Mammary epithelial cell (primary cell): ENCODE data around the gene CACNA1A.

Experiments used
- EZH2 ChIP-seq: IDR thresholded peaks from 2 replicates; pipeline ENCODE4 v1.6.1; 2012; ENCODE audit warnings: low read length, inconsistent platforms, borderline replicate concordance
- TF ChIP-seq, protein P1 (sequence below), 2 donors: IDR thresholded peaks in 1 of 2; conservative IDR thresholded peaks in 1 of 2; 2 replicates each; pipeline ENCODE4 v1.5.1; 2011 to 2012; ENCODE audit warnings: inconsistent platforms in 2 of 2, low read length in 2 of 2, mild to moderate bottlenecking in 2 of 2, control low read depth in 1 of 2, low read depth in 1 of 2; ENCODE audit not compliant: insufficient read depth in 1 of 2; ENCODE audit errors: extremely low read depth in 1 of 2

DNA sequence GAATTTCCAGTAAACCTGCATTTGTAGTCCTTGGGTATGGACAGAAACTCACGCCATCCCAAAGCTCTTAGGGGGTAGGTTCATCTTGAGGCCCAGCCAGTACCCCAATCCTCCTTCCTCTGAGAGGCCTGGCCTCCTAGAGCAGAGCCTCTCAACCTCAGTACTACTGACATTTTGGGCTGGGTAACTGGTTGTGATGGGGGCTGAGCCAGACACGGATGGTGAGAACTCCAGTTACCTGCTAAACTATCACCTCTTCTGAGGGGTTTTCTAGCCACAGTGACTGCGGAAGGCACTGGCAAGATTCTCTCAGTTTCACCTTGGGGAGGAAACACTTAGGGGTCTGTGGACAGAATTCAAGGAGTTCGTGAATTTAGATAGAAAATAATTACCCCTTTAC is 156.2 kb downstream of the CACNA1A start:
- TF ChIP-seq, protein P1, sequence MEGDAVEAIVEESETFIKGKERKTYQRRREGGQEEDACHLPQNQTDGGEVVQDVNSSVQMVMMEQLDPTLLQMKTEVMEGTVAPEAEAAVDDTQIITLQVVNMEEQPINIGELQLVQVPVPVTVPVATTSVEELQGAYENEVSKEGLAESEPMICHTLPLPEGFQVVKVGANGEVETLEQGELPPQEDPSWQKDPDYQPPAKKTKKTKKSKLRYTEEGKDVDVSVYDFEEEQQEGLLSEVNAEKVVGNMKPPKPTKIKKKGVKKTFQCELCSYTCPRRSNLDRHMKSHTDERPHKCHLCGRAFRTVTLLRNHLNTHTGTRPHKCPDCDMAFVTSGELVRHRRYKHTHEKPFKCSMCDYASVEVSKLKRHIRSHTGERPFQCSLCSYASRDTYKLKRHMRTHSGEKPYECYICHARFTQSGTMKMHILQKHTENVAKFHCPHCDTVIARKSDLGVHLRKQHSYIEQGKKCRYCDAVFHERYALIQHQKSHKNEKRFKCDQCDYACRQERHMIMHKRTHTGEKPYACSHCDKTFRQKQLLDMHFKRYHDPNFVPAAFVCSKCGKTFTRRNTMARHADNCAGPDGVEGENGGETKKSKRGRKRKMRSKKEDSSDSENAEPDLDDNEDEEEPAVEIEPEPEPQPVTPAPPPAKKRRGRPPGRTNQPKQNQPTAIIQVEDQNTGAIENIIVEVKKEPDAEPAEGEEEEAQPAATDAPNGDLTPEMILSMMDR (conservative IDR thresholded peaks at IDR 0.05 in 1 of 2, IDR thresholded peaks at IDR 0.05 in 1 of 2; ENCODE audit: extremely low read depth in 1 of 2, insufficient read depth in 1 of 2, low read depth in 1 of 2, low read length in 2 of 2) = no peak
- TF ChIP-seq EZH2 = no peak
